Liver (tissue), 3 donors: Measurements from ENCODE around the gene ARSJ.

Experiments used
- CTCF ChIP-seq: fragments of 150-350 bp; IDR thresholded peaks from 2 replicates; pipeline ENCODE4 v1.5.1; 2017; ENCODE audit warnings: improper control_type of control experiment, low read depth, low read length; ENCODE audit not compliant: missing input control
- FOXA1 ChIP-seq: IDR thresholded peaks from 2 replicates; pipeline ENCODE4 v1.6.1; 2016; ENCODE audit warnings: antibody characterized with exemption
- GABPA ChIP-seq, 2 donors: IDR thresholded peaks in 1 of 2; conservative IDR thresholded peaks in 1 of 2; 2 replicates each; pipeline ENCODE4 v1.6.1; 2016; ENCODE audit warnings: antibody characterized with exemption in 2 of 2, mild to moderate bottlenecking in 1 of 2, moderate library complexity in 1 of 2
- JUND ChIP-seq, 2 donors: IDR thresholded peaks; 2 replicates each; pipeline ENCODE4 v1.6.1; 2016; ENCODE audit warnings: antibody characterized with exemption in 2 of 2
- RAD21 ChIP-seq, 2 donors: IDR thresholded peaks; 2 replicates each; pipeline ENCODE4 v1.6.1; 2016; ENCODE audit warnings: antibody characterized with exemption in 2 of 2, mild to moderate bottlenecking in 2 of 2
- REST ChIP-seq: IDR thresholded peaks from 2 replicates; pipeline ENCODE4 v1.6.1; 2016; ENCODE audit warnings: antibody characterized with exemption, mild to moderate bottlenecking
- SP1 ChIP-seq: IDR thresholded peaks from 2 replicates; pipeline ENCODE4 v1.6.1; 2018; ENCODE audit warnings: antibody characterized with exemption, mild to moderate bottlenecking
- ZBTB33 ChIP-seq: IDR thresholded peaks from 2 replicates; pipeline ENCODE4 v1.6.1; 2016; ENCODE audit warnings: antibody characterized with exemption
- TF ChIP-seq, protein P1 (sequence below): IDR thresholded peaks from 2 replicates; pipeline ENCODE4 v1.6.1; 2016; ENCODE audit warnings: antibody characterized with exemption
- donor health status: healthy.
- donor health status: healthy.

DNA sequence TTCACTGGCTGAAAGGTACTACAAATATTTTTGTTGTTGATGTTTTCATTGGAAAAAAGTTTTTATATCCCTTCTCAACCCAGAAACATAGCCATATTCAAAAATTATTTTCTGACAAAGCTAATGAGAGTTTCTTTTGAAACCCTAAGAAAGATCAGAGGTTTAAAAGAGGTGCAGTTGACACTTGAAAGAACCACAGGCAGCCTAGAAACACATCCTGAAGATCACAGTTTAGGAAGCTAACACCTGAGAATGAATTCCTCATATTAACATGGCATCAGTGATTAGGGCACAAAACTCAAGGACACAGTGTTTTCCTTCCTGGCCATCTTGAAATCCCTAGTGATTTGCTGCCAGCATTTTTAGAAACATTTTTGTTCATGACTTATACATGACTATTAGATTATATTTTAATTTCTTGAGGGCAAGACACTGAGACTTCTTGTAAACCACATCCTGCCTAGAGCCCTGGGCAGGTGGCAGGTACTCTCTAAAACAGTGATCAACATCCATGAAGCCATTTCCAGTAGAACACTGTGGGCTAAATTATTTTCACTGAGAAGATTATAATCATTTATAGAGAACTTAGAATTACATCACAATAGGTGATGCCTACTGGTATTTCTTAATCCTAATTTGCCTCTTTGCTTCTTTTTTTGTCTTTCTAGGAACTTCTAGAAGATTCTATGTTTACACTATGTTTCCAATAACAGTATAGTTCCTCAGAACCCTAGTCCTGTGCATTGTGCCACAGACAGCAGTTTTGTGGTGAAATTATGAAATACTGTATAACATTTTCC is 80.0 kb downstream of the ARSJ start:
- TF ChIP-seq REST (no peak), CTCF (no peak), ZBTB33 (no peak), JUND (IDR thresholded peaks at IDR 0.05) (no peak), FOXA1 (no peak), GABPA (IDR thresholded peaks at IDR 0.05 in 1 of 2, conservative IDR thresholded peaks at IDR 0.05 in 1 of 2) (no peak), RAD21 (IDR thresholded peaks at IDR 0.05) (no peak), SP1 (no peak)
- TF ChIP-seq, protein P1, sequence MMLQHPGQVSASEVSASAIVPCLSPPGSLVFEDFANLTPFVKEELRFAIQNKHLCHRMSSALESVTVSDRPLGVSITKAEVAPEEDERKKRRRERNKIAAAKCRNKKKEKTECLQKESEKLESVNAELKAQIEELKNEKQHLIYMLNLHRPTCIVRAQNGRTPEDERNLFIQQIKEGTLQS: no peak
